Astrocyte of the cerebellum (primary cell): ENCODE results near the gene CERS6.

Experiments
- DNase-seq: peaks from one replicate; pipeline ENCODE4 v3.0.0-alpha.2; 2011; ENCODE audit warnings: low read depth
- H3K4me3 ChIP-seq: 2 replicates; pipeline ENCODE4 v1.5.1; 2011; ENCODE audit warnings: mild to moderate bottlenecking, low read depth, low read length, moderate library complexity
- CTCF ChIP-seq: IDR thresholded peaks from 2 replicates; pipeline ENCODE4 v1.5.1; 2012; ENCODE audit warnings: low read length, low read depth, moderate library complexity, mild to moderate bottlenecking; ENCODE audit errors: missing control alignments
- in situ Hi-C: cut with HindIII; loops from 2 replicates; pipeline ENCODE4 v1.10.0; 2017; ENCODE audit warnings: low sequenced_read_pairs

CERS6 gene

GRCh38 chr2:168643979-168644378 is 187.9 kb downstream of the CERS6 start:
- H3K4me3 ChIP-seq = no peak overlapping the region
- DNase-seq = no peak
- no peak for TF ChIP-seq CTCF
- in situ Hi-C loops = no loop called here

GRCh38 chr2:168645696-168646338 is 189.7 kb downstream of the CERS6 start:
- in situ Hi-C loops = no loop called here
- no peak for DNase-seq
- no peak for TF ChIP-seq CTCF
- H3K4me3 ChIP-seq = no peak overlapping the region

- in situ Hi-C loops = no loop called here
- no peak for DNase-seq
- no peak overlapping the region for H3K4me3 ChIP-seq
- no peak for TF ChIP-seq CTCF
These were observed 193.0 kb downstream of the CERS6 start for GRCh38 chr2:168649105-168649504.

GRCh38 chr2:168649562-168649961 is 193.5 kb downstream of the CERS6 start:
- no peak for TF ChIP-seq CTCF
- no peak for DNase-seq
- in situ Hi-C loops = no loop called here
- no peak overlapping the region for H3K4me3 ChIP-seq

- TF ChIP-seq CTCF = no peak
- DNase-seq = no peak
- in situ Hi-C loops = no loop called here
- H3K4me3 ChIP-seq = no peak overlapping the region
These were observed 194.1 kb downstream of the CERS6 start for GRCh38 chr2:168650139-168650538.

- no peak for DNase-seq
- H3K4me3 ChIP-seq = no peak overlapping the region
- TF ChIP-seq CTCF = no peak
- in situ Hi-C loops = no loop called here
These were observed 194.7 kb downstream of the CERS6 start for GRCh38 chr2:168650781-168651180.
